ENCODE measurements around the gene IRGQ.
"Not testable (repeated sequence)": the region's sequence is repeated elsewhere in the genome, so short reads cannot be mapped to it uniquely, and the experiment has no call there.

IRGQ gene

GRCh38 chr19:43574424-43575155 is 21.3 kb downstream of the IRGQ start:
- no peak for DNase-seq (ENCODE audit: low read depth)

GRCh38 chr19:43572171-43572588 is 23.8 kb downstream of the IRGQ start:
- no peak for DNase-seq (ENCODE audit: low read depth)

GRCh38 chr19:43570174-43570791 is 25.7 kb downstream of the IRGQ start:
- DNase-seq (ENCODE audit: low read depth), result no peak

GRCh38 chr19:43569657-43570056 is 26.3 kb downstream of the IRGQ start:
- no peak for DNase-seq (ENCODE audit: low read depth)

- no peak for DNase-seq (ENCODE audit: low read depth)
These were observed 31.1 kb downstream of the IRGQ start for GRCh38 chr19:43564800-43565199.

- no peak for DNase-seq (ENCODE audit: low read depth)
These were observed 32.0 kb downstream of the IRGQ start for GRCh38 chr19:43563816-43564457.

GRCh38 chr19:43562698-43563241 is 33.2 kb downstream of the IRGQ start:
- peak; percentile 75 for DNase-seq (ENCODE audit: low read depth)

- DNase-seq (ENCODE audit: low read depth), result no peak
These were observed 33.7 kb downstream of the IRGQ start for GRCh38 chr19:43562226-43562697.

GRCh38 chr19:43561139-43561970 is 34.6 kb downstream of the IRGQ start:
- no peak for DNase-seq (ENCODE audit: low read depth)

GRCh38 chr19:43560687-43561086 is 35.2 kb downstream of the IRGQ start:
- DNase-seq (ENCODE audit: low read depth), result no peak

- peak; percentile 69 for DNase-seq (ENCODE audit: low read depth)
These were observed 40.7 kb downstream of the IRGQ start for GRCh38 chr19:43555185-43555770.

- no peak for DNase-seq (ENCODE audit: low read depth)
These were observed 41.5 kb downstream of the IRGQ start for GRCh38 chr19:43554317-43554895.

- no peak for DNase-seq (ENCODE audit: low read depth)
These were observed 42.3 kb downstream of the IRGQ start for GRCh38 chr19:43553656-43554055.

GRCh38 chr19:43552616-43553015 is 43.3 kb downstream of the IRGQ start:
- DNase-seq (ENCODE audit: low read depth), result no peak

- no peak for DNase-seq (ENCODE audit: low read depth)
These were observed 43.8 kb downstream of the IRGQ start for GRCh38 chr19:43552198-43552450.

GRCh38 chr19:43551399-43552197 is 44.3 kb downstream of the IRGQ start:
- no peak for DNase-seq (ENCODE audit: low read depth)

GRCh38 chr19:43548706-43549105 is 47.2 kb downstream of the IRGQ start:
- no peak for DNase-seq (ENCODE audit: low read depth)

GRCh38 chr19:43547926-43548325 is 48.0 kb downstream of the IRGQ start:
- DNase-seq (ENCODE audit: low read depth), result not testable (repeated sequence)

- DNase-seq (ENCODE audit: low read depth), result no peak
These were observed 49.4 kb downstream of the IRGQ start for GRCh38 chr19:43546581-43546980.

GRCh38 chr19:43545981-43546380 is 50.0 kb downstream of the IRGQ start:
- no peak for DNase-seq (ENCODE audit: low read depth)

- DNase-seq (ENCODE audit: low read depth), result no peak
These were observed 50.7 kb downstream of the IRGQ start for GRCh38 chr19:43545276-43545675.
